IPS DF 6.9 (cell line): ENCODE data around the gene DBN1.
"Not testable (repeated sequence)": the region's sequence is repeated elsewhere in the genome, so short reads cannot be mapped to it uniquely, and the experiment has no call there.

Source experiments
- DNase-seq: peaks from one replicate; pipeline ENCODE4 v3.0.0-alpha.2; 2013; ENCODE audit warnings: low read depth, low spot score
- H3K27ac ChIP-seq: one replicate; pipeline ENCODE4 v1.5.1; 2013; ENCODE audit warnings: low read length, control low read depth
- H3K27me3 ChIP-seq: 2 replicates; pipeline ENCODE4 v1.6.1; 2013; ENCODE audit warnings: mild to moderate bottlenecking, low read length; ENCODE audit not compliant: control insufficient read depth, insufficient read depth
- H3K36me3 ChIP-seq: 2 replicates; pipeline ENCODE4 v1.6.1; 2013; ENCODE audit warnings: low read length; ENCODE audit not compliant: control insufficient read depth, insufficient read depth
- H3K4me1 ChIP-seq: 2 replicates; pipeline ENCODE4 v1.6.1; 2013; ENCODE audit warnings: low read length; ENCODE audit not compliant: control insufficient read depth, insufficient read depth
- H3K4me3 ChIP-seq: 2 replicates; pipeline ENCODE4 v1.5.1; 2013; ENCODE audit warnings: mild to moderate bottlenecking, low read length
- H3K9me3 ChIP-seq: 2 replicates; pipeline ENCODE4 v1.6.1; 2013; ENCODE audit warnings: low read length, inconsistent platforms; ENCODE audit not compliant: control insufficient read depth, insufficient read depth
- WGBS: extraction: QIAGEN DNeasy Blood & Tissue Kit; methylation state at CpG from one replicate; pipeline ENCODE4 v1.1.7; 2013; ENCODE audit warnings: mixed read lengths, missing lambda C conversion rate; ENCODE audit not compliant: insufficient read length, insufficient coverage; 5-methylcytosine and 5-hydroxymethylcytosine counted together

DBN1 gene

DNA sequence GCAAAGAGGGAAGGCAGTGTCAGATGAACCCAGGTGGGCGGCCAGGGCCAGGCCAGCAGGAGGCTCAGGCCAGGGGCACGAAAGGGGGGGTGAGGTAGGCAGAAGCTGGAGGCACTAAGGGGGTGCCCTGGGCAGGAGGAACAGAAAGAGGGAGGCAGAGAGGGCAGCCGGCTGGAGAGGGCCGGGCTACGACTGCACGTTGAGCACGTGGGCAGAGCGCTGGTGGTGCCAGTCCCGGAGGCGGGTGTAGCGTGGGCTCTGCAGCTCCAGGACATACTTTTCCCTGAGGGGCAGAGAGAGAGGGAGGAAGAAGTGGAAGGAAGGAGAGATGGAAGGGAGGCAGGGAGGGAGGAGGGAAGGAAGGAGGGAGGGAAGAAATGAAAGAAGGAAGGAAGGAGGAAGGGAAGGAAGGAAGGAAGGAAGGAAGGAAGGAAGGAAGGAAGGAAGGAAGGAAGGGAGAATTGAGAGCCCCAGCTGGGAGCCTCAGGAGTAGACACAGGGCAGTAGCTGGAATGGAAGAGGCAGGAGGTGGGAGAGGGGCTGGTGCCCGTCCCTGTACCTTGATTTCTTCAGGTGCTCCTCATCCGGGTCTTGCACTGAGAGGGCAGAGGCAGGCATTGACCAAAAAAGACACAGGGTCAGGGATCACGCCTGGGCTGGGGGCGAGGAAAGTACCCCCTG, 17.0 kb upstream of the DBN1 start:
- H3K36me3 ChIP-seq, result peaks cover 38% of the 10 kb centered on the region
- no peaks in the 10 kb centered on the region for H3K27me3 ChIP-seq
- H3K4me1 ChIP-seq, result peaks cover 8% of the 10 kb centered on the region
- H3K27ac ChIP-seq, result no peak overlapping the region
- no peak overlapping the region for H3K4me3 ChIP-seq
- no peaks in the 10 kb centered on the region for H3K9me3 ChIP-seq
- no CpG with 5 or more reads among the region's 15 CpGs for WGBS
- DNase-seq, result no peak

DNA sequence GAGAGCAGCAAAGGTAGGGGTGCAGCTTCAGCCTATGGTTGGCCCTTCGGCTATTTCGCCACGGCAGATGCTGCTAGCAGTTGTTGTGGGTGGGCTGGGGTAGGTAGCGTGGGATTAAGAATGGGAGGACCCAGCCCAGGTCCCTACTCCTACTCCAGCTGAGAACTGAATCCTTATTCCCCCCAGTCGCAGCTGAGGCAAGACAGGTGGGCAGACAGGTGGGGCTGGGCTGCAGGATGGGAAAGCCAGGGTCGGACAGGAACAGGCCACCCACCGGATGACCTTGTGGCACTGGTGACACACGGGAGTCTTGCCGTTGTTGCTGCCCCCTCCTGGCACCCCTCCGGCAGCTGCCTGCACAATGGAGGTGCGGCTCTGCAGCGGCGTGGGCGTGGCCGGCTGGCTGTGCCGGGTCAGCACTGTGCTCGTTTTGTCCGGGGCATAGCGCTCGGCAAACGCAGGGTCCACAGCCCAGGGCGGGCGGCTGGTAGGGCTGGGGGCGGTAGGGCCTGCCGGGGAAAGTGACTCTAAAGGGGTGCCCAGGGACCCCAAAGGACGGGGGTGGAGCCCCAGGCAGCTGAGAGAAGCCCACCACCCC, 15.8 kb upstream of the DBN1 start:
- Histone ChIP-seq H3K27ac (no peak overlapping the region), H3K4me3 (no peak overlapping the region), H3K36me3 (peaks cover 43% of the 10 kb centered on the region), H3K4me1 (0 out of 2 replicates have a peak, but pooled peaks cover 2% of the 10 kb centered on the region), H3K27me3 (no peaks in the 10 kb centered on the region), H3K9me3 (no peaks in the 10 kb centered on the region)
- no CpG with 5 or more reads among the region's 26 CpGs for WGBS
- DNase-seq, result no peak

DNA sequence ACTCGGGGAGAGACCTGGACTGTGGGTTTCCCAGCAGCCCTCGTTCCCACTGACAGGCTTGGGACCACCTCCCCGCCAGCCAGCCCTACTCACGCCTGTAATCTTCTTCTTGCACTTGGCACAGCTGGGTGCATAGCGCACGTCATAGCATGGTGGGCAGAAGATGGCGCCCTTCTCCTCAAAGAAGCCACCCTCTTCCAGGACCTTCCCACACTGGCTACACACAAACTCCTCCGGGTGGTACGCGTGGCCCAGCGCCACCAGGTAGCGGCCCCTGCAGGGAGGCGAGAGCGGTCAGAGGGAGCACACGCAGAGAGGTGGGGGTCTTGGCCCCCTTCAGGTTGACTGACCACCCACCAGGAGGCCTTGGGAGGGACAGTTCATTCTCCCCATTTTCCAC, 14.5 kb upstream of the DBN1 start:
- no peaks in the 10 kb centered on the region for H3K27me3 ChIP-seq

DNA sequence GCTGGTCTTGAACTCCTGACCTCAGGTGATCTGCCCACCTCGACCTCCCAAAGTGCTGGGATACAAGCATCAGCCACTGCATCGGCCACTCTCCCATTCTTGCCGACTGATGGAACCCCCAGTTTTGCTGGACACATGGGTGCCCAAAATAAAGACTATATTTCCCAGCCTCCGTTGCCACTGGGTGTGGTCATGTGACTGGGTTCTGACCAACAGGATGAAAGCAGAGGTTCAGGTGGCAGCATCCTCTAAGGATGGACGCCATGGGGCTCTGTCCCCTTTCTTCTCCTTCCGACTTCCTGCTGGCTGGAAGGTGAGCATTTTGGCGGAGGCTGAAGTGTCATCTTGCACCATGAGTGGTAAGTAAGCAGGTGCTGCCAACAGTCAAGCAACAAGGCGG, 13.7 kb upstream of the DBN1 start:
- Histone ChIP-seq H3K4me3 (no peak overlapping the region), H3K4me1 (0 out of 2 replicates have a peak, but pooled peaks cover 1% of the 10 kb centered on the region), H3K27ac (no peak overlapping the region), H3K9me3 (no peaks in the 10 kb centered on the region), H3K27me3 (no peaks in the 10 kb centered on the region), H3K36me3 (peaks cover 53% of the 10 kb centered on the region)
- WGBS, result no CpG with 5 or more reads among the region's 8 CpGs
- DNase-seq, result no peak

More for the DNA sequence above, 14.5 kb upstream of the DBN1 start:
- H3K4me3 ChIP-seq, result no peak overlapping the region
- DNase-seq, result no peak
- peaks cover 53% of the 10 kb centered on the region for H3K36me3 ChIP-seq
- H3K27ac ChIP-seq, result no peak overlapping the region
- 0 out of 2 replicates have a peak, but pooled peaks cover 2% of the 10 kb centered on the region for H3K4me1 ChIP-seq
- WGBS, result no CpG with 5 or more reads among the region's 15 CpGs
- no peaks in the 10 kb centered on the region for H3K9me3 ChIP-seq

DNA sequence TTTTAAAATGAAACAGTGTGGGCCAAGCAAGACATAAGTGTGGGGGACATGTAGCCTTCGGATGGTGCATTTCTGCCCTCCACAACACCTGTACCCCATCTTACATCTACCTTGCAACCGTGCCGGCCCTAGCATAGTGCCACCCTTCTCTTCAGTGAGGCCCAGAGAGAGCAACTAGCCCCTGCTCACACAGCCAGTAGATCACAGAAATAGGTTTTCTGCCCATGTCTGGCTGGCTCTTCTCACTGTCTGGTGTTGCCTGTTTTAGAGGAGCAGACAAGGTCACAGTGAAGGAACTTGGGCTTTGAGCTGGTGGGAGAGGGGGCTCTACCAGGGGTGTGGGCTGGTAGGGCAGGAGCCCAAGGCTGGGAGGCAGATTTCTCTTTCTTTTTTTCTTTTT, 12.8 kb upstream of the DBN1 start:
- no peaks in the 10 kb centered on the region for H3K4me1 ChIP-seq
- DNase-seq, result no peak
- no peaks in the 10 kb centered on the region for H3K27me3 ChIP-seq
- H3K27ac ChIP-seq, result no peak overlapping the region
- no CpG with 5 or more reads among the region's 3 CpGs for WGBS
- peaks cover 50% of the 10 kb centered on the region for H3K36me3 ChIP-seq
- H3K9me3 ChIP-seq, result no peaks in the 10 kb centered on the region
- no peak overlapping the region for H3K4me3 ChIP-seq

DNA sequence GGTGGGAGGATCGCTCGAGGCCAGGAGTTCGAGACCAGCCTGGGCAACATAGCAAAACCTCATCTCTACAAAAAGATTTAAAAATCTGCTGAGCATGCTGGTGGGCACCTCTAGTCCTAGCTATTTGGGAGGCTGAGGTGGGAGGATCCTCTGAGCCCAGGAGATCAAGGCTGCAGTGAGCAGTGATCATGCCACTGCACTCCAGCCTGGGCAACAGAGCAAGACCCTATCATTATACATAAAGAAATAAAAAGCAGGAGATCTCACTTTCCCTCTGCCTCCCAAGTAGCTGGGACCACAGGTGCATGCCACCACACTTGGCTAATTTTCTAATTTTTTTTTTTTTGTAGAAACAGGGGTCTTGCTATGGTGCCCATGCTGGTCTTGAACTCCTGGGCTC, 12.3 kb upstream of the DBN1 start:
- H3K36me3 ChIP-seq, result peaks cover 45% of the 10 kb centered on the region
- not testable (repeated sequence) for DNase-seq, H3K27ac ChIP-seq, H3K27me3 ChIP-seq, H3K4me3 ChIP-seq, H3K9me3 ChIP-seq, H3K4me1 ChIP-seq
- WGBS, result no CpG with 5 or more reads among the region's 3 CpGs

DNA sequence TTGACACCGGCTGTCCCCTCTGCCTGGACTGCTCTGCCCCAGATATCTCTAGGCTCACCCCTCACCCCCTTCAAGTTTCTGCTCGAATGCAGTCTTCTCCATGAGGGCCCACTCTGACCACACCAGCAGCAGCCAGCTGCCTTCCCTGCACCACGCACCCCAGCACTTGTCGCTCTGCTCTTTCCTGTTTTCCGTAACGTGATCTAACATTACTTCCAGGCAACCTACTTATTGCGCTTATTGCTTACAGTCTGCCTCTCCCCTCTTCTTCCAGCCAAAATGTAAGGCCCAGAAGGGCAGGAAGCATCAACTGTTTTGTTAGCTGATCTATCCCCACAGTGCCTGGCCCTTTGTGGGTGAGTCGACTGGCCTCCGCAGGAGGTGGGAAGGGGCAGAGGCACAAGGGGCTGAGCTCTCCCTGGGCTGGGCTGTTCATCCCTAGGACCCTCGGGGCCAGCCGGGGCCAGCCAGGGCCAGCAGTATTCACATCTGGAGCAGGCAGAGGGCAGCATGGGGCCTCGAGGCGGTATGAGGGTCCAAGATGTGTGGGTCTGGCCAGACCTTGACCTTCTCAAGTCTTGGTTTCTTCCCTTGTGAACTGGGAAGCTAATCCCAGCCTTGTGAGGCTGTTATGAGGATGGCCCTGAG, 11.6 kb upstream of the DBN1 start:
- Histone ChIP-seq H3K9me3 (no peaks in the 10 kb centered on the region), H3K4me1 (no peaks in the 10 kb centered on the region), H3K27me3 (no peaks in the 10 kb centered on the region), H3K36me3 (peaks cover 38% of the 10 kb centered on the region), H3K4me3 (no peak overlapping the region), H3K27ac (no peak overlapping the region)
- DNase-seq, result no peak
- WGBS, result no CpG with 5 or more reads among the region's 13 CpGs

DNA sequence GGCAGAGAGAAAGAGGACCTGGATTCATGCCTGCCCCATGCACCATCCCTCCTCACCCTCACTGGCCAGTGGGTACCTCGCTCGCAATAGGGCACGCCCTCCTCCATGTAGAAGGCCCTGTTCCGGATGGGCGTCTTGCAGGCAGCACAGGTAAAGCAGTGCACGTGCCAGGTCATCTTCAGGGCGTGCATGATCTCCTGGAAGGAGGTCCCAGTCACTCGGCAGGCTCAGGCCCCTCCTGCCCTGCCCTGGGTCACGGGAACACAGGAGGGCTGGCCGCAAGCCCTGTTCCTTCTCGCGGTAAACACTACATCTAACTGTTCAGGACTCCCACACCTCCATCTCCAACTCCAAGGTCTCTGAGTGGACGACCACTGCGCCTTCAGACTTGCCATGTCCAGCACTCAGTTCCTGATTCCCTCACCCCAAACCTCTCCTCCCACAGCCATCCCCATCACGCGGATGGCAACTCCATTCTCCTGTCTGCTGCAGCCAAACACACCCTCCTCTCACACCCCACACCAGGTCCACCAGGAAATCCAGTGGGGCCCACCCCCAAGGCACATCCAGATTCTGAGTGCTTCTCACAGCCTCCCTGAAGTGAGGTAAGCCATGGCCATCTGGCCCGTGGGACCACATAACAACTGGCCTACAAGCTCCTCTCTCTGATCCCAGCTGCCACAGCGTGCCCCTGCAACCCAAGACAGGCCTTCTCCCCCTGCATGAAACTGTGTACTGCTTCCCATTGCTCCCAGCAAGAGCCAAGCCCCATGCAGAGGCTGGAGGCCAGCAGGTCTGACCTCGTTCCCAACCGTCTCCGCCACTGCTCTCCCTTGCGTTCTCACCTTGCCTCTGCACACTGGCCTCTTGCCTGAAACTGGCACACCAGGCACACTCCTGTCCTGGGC, 10.8 kb upstream of the DBN1 start:
- no peak overlapping the region for H3K4me3 ChIP-seq
- H3K27ac ChIP-seq, result no peak overlapping the region
- no peak for DNase-seq
- H3K4me1 ChIP-seq, result no peaks in the 10 kb centered on the region
- H3K27me3 ChIP-seq, result no peaks in the 10 kb centered on the region
- H3K36me3 ChIP-seq, result peaks cover 32% of the 10 kb centered on the region
- WGBS, result no CpG with 5 or more reads among the region's 22 CpGs
- no peaks in the 10 kb centered on the region for H3K9me3 ChIP-seq

DNA sequence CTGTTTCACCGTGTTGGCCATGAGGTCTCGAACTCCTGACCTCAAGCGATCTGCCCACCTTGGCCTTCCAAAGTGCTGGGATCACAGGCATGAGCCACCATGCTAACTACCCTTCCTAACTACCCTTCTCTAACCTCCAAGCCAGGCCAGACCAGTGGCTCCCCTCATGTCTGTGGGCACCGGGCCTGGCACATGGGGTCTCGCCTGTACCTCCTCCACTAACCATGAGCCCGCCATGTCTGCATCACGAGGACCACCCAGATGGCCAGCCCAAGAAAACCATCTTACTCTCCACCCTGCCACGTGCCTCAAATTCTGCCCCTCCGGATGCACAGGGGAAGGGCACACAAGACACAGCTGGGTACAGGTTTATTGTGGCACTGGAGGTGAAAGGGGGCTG, 9.6 kb upstream of the DBN1 start:
- no CpG with 5 or more reads among the region's 9 CpGs for WGBS

DNA sequence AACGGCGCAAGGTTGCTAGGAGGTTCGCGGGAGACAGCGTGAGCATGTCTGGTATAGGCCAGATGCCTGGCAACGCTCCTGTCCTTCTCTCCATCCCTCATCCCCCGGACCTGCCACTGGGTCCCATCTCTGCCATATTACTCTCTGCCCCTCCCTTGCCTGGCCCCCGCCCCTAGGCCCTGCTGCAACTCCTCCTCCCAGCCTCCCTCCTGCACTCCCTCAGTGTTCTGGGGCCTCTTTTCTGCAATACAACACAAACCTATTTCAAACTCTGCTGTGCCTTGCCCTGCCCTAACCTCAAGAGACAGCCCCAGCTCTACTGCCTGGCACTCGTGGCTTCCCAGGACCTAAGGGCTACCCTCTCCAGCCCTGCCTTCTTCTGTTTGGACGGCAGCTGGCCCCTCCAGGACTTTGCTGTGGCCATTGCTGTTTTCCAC, 8.9 kb upstream of the DBN1 start:
- WGBS, result 100% methylated on average over 5 of the region's 10 CpGs
- peaks cover 19% of the 10 kb centered on the region for H3K36me3 ChIP-seq
- no peaks in the 10 kb centered on the region for H3K27me3 ChIP-seq
- no peak for DNase-seq
- no peak overlapping the region for H3K4me3 ChIP-seq
- no peaks in the 10 kb centered on the region for H3K9me3 ChIP-seq
- H3K4me1 ChIP-seq, result no peaks in the 10 kb centered on the region
- no peak overlapping the region for H3K27ac ChIP-seq

More for the DNA sequence above, 9.6 kb upstream of the DBN1 start:
- H3K27me3 ChIP-seq, result no peaks in the 10 kb centered on the region
- DNase-seq, result no peak
- H3K9me3 ChIP-seq, result no peaks in the 10 kb centered on the region
- H3K4me1 ChIP-seq, result no peaks in the 10 kb centered on the region
- H3K4me3 ChIP-seq, result no peak overlapping the region
- peaks cover 26% of the 10 kb centered on the region for H3K36me3 ChIP-seq
- no peak overlapping the region for H3K27ac ChIP-seq
